IPS-18a (cell line): ENCODE results near the gene VAC14.
"Not testable (repeated sequence)": the region's sequence is repeated elsewhere in the genome, so short reads cannot be mapped to it uniquely, and the experiment has no call there.

Experiments used
- H3K27ac ChIP-seq: one replicate; pipeline ENCODE4 v1.5.1; 2013; ENCODE audit warnings: low read length
- H3K27me3 ChIP-seq: one replicate; pipeline ENCODE4 v1.6.1; 2013; ENCODE audit warnings: mild to moderate bottlenecking, low read length; ENCODE audit not compliant: control insufficient read depth, insufficient read depth
- H3K36me3 ChIP-seq: one replicate; pipeline ENCODE4 v1.6.1; 2013; ENCODE audit warnings: low read depth, low read length; ENCODE audit not compliant: control insufficient read depth
- H3K4me1 ChIP-seq: one replicate; pipeline ENCODE4 v1.6.1; 2013; ENCODE audit warnings: low read depth, low read length; ENCODE audit not compliant: control insufficient read depth
- H3K4me3 ChIP-seq: one replicate; pipeline ENCODE4 v1.5.1; 2013; ENCODE audit warnings: low read length
- H3K9ac ChIP-seq: one replicate; pipeline ENCODE4 v1.6.1; 2013; ENCODE audit warnings: mild to moderate bottlenecking, low read length, moderate library complexity
- H3K9me3 ChIP-seq: one replicate; pipeline ENCODE4 v1.6.1; 2013; ENCODE audit warnings: low read depth, low read length; ENCODE audit not compliant: control insufficient read depth

VAC14 gene

GRCh38 chr16:70747703-70748631 is 53.0 kb downstream of the VAC14 start:
- Histone ChIP-seq H3K4me3 (no peak overlapping the region), H3K9ac (no peak overlapping the region), H3K27ac (no peak overlapping the region), H3K36me3 (peaks cover 3% of the 10 kb centered on the region), H3K4me1 (peaks cover 10% of the 10 kb centered on the region), H3K9me3 (no peaks in the 10 kb centered on the region), H3K27me3 (no peaks in the 10 kb centered on the region)

DNA sequence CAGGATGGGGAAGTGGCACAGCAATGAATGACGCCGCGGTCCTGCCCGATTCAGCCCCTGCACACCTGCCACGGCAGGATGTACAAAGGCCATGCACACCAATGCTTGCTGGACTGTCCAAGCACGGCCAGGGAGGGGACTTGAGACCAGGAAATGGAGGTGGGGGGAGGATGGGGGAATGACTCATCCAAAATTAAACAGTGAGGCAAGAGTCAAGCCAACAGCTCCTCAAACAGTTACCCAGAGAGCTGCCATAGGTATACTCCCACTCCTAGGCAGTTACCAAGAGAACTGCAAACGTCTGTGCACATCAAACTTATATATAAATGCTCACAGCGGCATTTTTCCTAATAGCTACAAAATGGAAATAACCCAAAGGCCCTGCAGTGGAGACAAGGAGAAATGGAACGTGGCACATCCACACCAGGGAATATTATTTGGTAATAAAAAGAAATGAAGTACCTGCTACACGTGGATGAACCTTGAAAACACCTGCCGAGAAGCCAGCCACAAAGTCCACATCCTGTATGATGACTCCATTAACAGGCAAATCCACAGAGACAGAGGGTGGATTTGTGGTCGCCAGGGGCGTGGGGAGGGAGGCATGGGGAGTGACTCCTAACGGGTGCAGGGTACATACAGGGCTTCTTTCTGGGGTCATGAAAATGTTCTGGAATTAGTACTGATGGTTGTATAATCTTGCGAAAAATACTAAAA is 54.1 kb downstream of the VAC14 start:
- Histone ChIP-seq H3K9ac (no peak overlapping the region), H3K27ac (no peak overlapping the region), H3K9me3 (no peaks in the 10 kb centered on the region), H3K4me1 (peaks cover 10% of the 10 kb centered on the region), H3K27me3 (no peaks in the 10 kb centered on the region), H3K4me3 (no peak overlapping the region), H3K36me3 (peaks cover 3% of the 10 kb centered on the region)

- Histone ChIP-seq H3K4me1 (peaks cover 10% of the 10 kb centered on the region), H3K4me3 (no peak overlapping the region), H3K9me3 (no peaks in the 10 kb centered on the region), H3K27ac (no peak overlapping the region), H3K36me3 (peaks cover 3% of the 10 kb centered on the region), H3K27me3 (no peaks in the 10 kb centered on the region), H3K9ac (no peak overlapping the region)
These were observed 54.8 kb downstream of the VAC14 start for GRCh38 chr16:70746040-70746707.

DNA sequence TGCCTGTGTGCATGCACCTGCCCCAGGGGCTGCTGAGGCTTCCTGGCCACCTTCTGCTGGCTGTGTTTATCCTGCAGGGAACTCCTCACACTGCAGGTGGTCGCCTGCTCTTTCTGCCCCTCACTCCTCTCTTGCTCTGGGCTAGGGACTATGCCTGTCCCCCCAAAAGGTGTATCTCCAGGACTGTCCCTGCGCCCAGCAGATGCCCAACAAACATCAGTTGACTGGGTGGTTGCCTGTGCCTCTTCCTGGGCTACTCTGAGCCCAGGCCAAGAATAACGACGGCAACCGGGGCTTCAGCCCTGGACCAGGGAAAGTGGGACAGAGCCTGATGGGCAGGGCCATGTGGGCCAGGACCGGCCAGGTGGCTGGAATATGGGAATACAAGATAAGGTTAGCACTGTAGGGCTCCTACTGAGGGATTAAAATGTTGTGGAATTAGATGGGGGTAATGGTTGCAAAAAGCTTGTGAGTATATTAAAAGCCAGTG is 55.4 kb downstream of the VAC14 start:
- Histone ChIP-seq H3K27ac (no peak overlapping the region), H3K9ac (no peak overlapping the region)

GRCh38 chr16:70744366-70744765 is 56.6 kb downstream of the VAC14 start:
- no peaks in the 10 kb centered on the region for H3K27me3 ChIP-seq
- no peak overlapping the region for H3K4me3 ChIP-seq
- no peaks in the 10 kb centered on the region for H3K9me3 ChIP-seq
- H3K27ac ChIP-seq: no peak overlapping the region
- H3K9ac ChIP-seq: no peak overlapping the region
- H3K4me1 ChIP-seq: no peaks in the 10 kb centered on the region
- H3K36me3 ChIP-seq: peaks cover 3% of the 10 kb centered on the region

More for the DNA sequence above, 55.4 kb downstream of the VAC14 start:
- peaks cover 3% of the 10 kb centered on the region for H3K36me3 ChIP-seq
- peaks cover 10% of the 10 kb centered on the region for H3K4me1 ChIP-seq
- no peak overlapping the region for H3K4me3 ChIP-seq
- H3K9me3 ChIP-seq: no peaks in the 10 kb centered on the region
- no peaks in the 10 kb centered on the region for H3K27me3 ChIP-seq

GRCh38 chr16:70743791-70744190 is 57.2 kb downstream of the VAC14 start:
- no peaks in the 10 kb centered on the region for H3K9me3 ChIP-seq
- H3K27ac ChIP-seq: no peak overlapping the region
- H3K27me3 ChIP-seq: no peaks in the 10 kb centered on the region
- H3K9ac ChIP-seq: no peak overlapping the region
- H3K4me1 ChIP-seq: no peaks in the 10 kb centered on the region
- peaks cover 3% of the 10 kb centered on the region for H3K36me3 ChIP-seq
- H3K4me3 ChIP-seq: no peak overlapping the region

DNA sequence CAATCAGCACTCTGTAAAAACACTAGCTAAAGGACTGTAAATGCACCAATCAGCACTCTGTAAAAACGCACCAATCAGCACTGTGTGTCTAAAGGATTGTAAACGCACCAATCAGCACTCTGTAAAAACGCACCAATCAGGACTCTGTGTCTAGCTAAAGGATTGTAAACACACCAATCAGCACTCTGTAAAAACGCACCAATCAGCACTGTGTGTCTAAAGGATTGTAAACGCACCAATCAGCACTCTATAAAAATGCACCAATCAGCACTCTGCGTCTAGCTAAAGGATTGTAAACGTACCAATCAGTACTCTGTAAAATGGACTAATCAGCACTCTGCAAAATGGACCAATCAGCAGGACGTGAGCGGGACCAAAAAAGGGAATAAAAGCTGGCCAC is 58.0 kb downstream of the VAC14 start:
- H3K27me3 ChIP-seq, H3K4me3 ChIP-seq, H3K9ac ChIP-seq, H3K36me3 ChIP-seq, H3K27ac ChIP-seq, H3K9me3 ChIP-seq, H3K4me1 ChIP-seq: not testable (repeated sequence)

DNA sequence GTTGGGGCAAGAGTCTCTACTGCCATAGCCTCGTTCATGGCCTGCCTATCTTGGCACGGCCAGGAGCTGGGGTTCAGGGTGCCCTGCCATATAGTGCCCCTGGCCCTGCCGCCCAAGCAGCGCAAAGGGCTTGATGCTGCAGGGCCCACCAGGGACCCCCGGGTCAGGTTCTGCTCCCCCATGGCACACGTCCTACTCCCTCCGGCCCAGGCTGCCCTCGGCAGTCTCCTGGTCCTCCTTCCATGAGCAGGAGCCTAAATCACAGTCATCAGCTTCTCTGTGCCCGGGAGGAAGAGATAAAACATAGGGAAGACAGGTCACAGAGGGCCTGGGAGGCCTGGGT is 59.2 kb downstream of the VAC14 start:
- no peaks in the 10 kb centered on the region for H3K27me3 ChIP-seq
- no peaks in the 10 kb centered on the region for H3K9me3 ChIP-seq
- H3K9ac ChIP-seq: no peak overlapping the region
- H3K4me3 ChIP-seq: no peak overlapping the region
- H3K4me1 ChIP-seq: no peaks in the 10 kb centered on the region
- H3K36me3 ChIP-seq: peaks cover 3% of the 10 kb centered on the region
- no peak overlapping the region for H3K27ac ChIP-seq

DNA sequence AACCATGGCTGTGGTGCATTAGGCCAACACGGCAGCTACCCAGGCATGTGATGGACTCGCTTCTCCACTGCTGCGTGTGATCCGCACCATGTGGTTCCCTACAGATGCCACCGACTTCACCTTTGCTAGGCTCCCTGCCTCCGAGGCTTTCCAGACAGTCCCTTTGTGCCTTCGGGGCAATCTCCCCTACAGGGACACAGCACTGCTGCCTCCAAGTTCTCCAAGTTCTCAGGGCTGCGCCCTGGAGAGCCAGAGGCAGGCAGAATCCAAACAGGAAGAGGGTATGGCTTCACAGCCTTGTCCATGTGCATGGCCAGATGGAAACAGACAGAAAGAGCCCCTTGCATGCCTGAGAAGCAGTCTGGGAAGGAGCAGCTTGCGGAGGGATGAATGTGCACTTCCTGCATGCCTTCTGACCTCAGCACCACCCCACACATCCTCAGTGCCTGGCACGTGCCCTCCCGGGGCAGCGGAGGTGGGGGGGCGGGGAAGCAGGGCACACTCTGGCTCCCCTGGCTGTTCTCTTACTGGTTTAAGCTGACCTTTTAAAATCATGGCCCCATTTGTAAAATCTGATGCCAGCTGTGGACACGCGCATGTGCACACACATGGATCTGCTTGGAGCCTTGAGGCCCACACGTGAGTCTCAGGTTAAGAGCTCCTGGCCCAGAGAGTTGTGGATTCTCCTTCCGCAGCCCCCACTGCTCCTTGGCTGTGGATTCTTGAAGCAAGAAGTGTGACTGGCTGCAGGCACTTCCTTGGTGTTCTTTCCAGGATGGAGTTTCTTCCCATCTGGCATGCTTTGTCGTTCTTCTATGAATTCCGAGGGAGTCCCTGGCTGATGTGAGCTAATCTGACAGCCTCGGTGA is 59.8 kb downstream of the VAC14 start:
- no peaks in the 10 kb centered on the region for H3K4me1 ChIP-seq
- no peak overlapping the region for H3K27ac ChIP-seq
- H3K36me3 ChIP-seq: peaks cover 3% of the 10 kb centered on the region
- H3K9me3 ChIP-seq: no peaks in the 10 kb centered on the region
- H3K27me3 ChIP-seq: no peaks in the 10 kb centered on the region
- H3K9ac ChIP-seq: no peak overlapping the region
- H3K4me3 ChIP-seq: no peak overlapping the region

DNA sequence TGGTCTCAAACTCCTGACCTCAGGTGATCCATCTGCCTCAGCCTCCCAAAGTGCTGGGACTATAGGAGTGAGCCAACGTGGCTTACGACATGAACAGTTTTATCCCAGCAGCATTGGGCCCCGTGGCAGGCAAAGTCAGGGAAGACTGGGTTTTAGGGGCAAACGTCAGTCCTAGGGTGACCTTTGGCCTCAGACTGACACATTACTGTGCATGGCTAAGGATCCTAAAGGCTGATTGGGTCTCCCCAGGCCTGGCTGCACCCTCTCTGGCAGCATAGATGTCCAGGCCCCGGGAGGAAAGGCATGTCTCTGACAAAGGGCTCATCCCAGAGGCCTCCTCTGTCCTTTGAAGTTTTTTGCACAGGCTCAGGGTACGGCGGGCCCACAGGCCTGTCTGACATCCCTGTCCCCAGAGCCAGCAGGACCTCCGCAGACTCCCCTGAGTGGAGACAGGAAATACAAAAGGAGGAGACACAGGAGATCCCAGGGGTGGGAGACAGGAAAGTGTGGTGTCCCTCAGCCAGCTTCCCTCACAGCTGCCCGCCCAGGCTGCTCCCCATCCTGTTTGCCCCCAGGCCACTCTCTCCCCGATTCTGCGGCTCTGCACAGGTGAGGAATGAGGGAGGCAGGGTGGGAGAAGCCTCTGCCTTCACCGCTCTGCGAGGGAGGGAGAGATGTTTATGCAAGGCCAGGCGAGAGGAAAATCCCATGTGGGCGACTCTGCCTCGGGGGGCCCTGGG is 60.6 kb downstream of the VAC14 start:
- Histone ChIP-seq H3K27ac (no peak overlapping the region), H3K9me3 (no peaks in the 10 kb centered on the region), H3K9ac (no peak overlapping the region), H3K4me3 (no peak overlapping the region), H3K36me3 (peaks cover 3% of the 10 kb centered on the region), H3K4me1 (peaks cover 3% of the 10 kb centered on the region), H3K27me3 (no peaks in the 10 kb centered on the region)
